Small intestine (tissue), 16 donors: ENCODE data around the gene MDK. TPM values are rescaled to one million over a fixed set of nuclear protein-coding genes. Genes with fewer than 3 reads are reported as not detected.
A peak's percentile ranks its signal among the peaks of the same experiment; 100 is the strongest.

Experiments
- DNase-seq, 2 donors: peaks; one replicate each; pipeline versions ENCODE4 v3.0.0 to v3.0.0-alpha.2; 2013
- FAIRE-seq: peaks from 2 replicates; lab custom pipeline; 2012; peaks lifted over from hg19 to GRCh38; lab: Jason Lieb, UNC
- H3K27ac ChIP-seq, 3 donors: one replicate each; pipeline ENCODE4 v1.5.1; 2013; ENCODE audit warnings: low read length in 2 of 3, mild to moderate bottlenecking in 2 of 3, control low read depth in 1 of 3, inconsistent platforms in 1 of 3, low read depth in 1 of 3, moderate library complexity in 1 of 3
- H3K27me3 ChIP-seq, 3 donors: one replicate each; pipeline ENCODE4 v1.6.1; 2013; ENCODE audit warnings: low read length in 3 of 3, inconsistent platforms in 1 of 3; ENCODE audit not compliant: control insufficient read depth in 3 of 3, insufficient read depth in 3 of 3
- H3K36me3 ChIP-seq, 3 donors: one replicate each; pipeline ENCODE4 v1.6.1; 2013; ENCODE audit warnings: low read length in 3 of 3, inconsistent platforms in 1 of 3, low read depth in 1 of 3, mild to moderate bottlenecking in 1 of 3, moderate library complexity in 1 of 3; ENCODE audit not compliant: control insufficient read depth in 3 of 3, insufficient read depth in 2 of 3
- H3K4me1 ChIP-seq, 3 donors: one replicate each; pipeline ENCODE4 v1.6.1; 2013; ENCODE audit warnings: low read length in 2 of 3, inconsistent platforms in 1 of 3, low read depth in 1 of 3, mild to moderate bottlenecking in 1 of 3, moderate library complexity in 1 of 3; ENCODE audit not compliant: control insufficient read depth in 3 of 3, insufficient read depth in 2 of 3
- H3K4me3 ChIP-seq, 3 donors: one replicate each; pipeline ENCODE4 v1.5.1; 2013; ENCODE audit warnings: low read length in 3 of 3, control low read depth in 1 of 3, inconsistent platforms in 1 of 3, low read depth in 1 of 3, mild to moderate bottlenecking in 1 of 3, moderate library complexity in 1 of 3
- H3K9me3 ChIP-seq, 2 donors: one replicate each; pipeline ENCODE4 v1.6.1; 2013; ENCODE audit warnings: low read depth in 1 of 2, low read length in 1 of 2; ENCODE audit not compliant: control insufficient read depth in 2 of 2, insufficient read depth in 1 of 2
- WGBS, 3 donors: extraction: QIAGEN DNeasy Blood & Tissue Kit; methylation state at CpG; one replicate each; pipeline ENCODE4 v1.1.7; 2013; 5-methylcytosine and 5-hydroxymethylcytosine counted together
- long read RNA-seq, 10 donors: transcript quantifications; one replicate each; lab custom pipeline, GENCODE V29; 2026
- polyA plus RNA-seq, 4 donors: library from polyadenylated mRNA; stranded (reverse) in 3 of 4; unstranded in 1 of 4; fragments of 200-250 nt in 3 of 4; fragments of 120-200 nt in 1 of 4; gene quantifications; one replicate each; pipeline versions ENCODE4 v1.2.1 to v1.2.3, GENCODE V29; 2013
- donor health status: healthy with polysubstance abuse.
- donor health status: control.
- donor health status: control.
- donor health status: Bipolar disorder and iron deficiency.
- donor health status: healthy.

MDK gene, protein sequence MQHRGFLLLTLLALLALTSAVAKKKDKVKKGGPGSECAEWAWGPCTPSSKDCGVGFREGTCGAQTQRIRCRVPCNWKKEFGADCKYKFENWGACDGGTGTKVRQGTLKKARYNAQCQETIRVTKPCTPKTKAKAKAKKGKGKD
- 100 to 1,000 TPM; 179 to 356 (median 226) TPM for polyA plus RNA-seq
- long read RNA-seq, donor 1, transcript MDK-205 (5 exons, 1,166 nt) = minor isoform, 18 of 191 reads
- long read RNA-seq, donor 1, transcript MDK-203 (5 exons, 828 nt) = major isoform, 89 of 191 reads
- long read RNA-seq, donor 1, transcript MDK-206 (4 exons, 1,026 nt) = minor isoform, 18 of 191 reads
- long read RNA-seq, donor 1, partial matches to known transcripts = 51 of 191 reads
- long read RNA-seq, donor 1, other reads (novel, unspliced or antisense) = 7 of 191 reads
- long read RNA-seq, donor 2, transcript MDK-203 (5 exons, 828 nt) = major isoform, 24 of 42 reads
- long read RNA-seq, donor 2, partial matches to known transcripts = 8 of 42 reads
- long read RNA-seq, donor 2, other reads (novel, unspliced or antisense) = 0 of 42 reads
- long read RNA-seq, donor 3, transcript MDK-203 (5 exons, 828 nt) = major isoform, 61 of 122 reads
- long read RNA-seq, donor 3, transcript MDK-205 (5 exons, 1,166 nt) = minor isoform, 8 of 122 reads
- long read RNA-seq, donor 3, transcript MDK-206 (4 exons, 1,026 nt) = minor isoform, 13 of 122 reads
- long read RNA-seq, donor 3, partial matches to known transcripts = 30 of 122 reads
- long read RNA-seq, donor 3, other reads (novel, unspliced or antisense) = 0 of 122 reads
- long read RNA-seq, donor 4, transcript MDK-203 (5 exons, 828 nt) = major isoform, 7 of 11 reads
- long read RNA-seq, donor 4, partial matches to known transcripts = 0 of 11 reads
- long read RNA-seq, donor 4, other reads (novel, unspliced or antisense) = 0 of 11 reads
- long read RNA-seq, donor 5, transcript MDK-203 (5 exons, 828 nt) = major isoform, 15 of 23 reads
- long read RNA-seq, donor 5, partial matches to known transcripts = 0 of 23 reads
- long read RNA-seq, donor 5, other reads (novel, unspliced or antisense) = 0 of 23 reads
- long read RNA-seq, donor 6, transcript MDK-203 (5 exons, 828 nt) = major isoform, 49 of 76 reads
- long read RNA-seq, donor 6, transcript MDK-206 (4 exons, 1,026 nt) = minor isoform, 7 of 76 reads
- long read RNA-seq, donor 6, partial matches to known transcripts = 18 of 76 reads
- long read RNA-seq, donor 6, other reads (novel, unspliced or antisense) = 0 of 76 reads
- long read RNA-seq, donor 7 = 0 reads
- long read RNA-seq, donor 8, transcript MDK-203 (5 exons, 828 nt) = major isoform, 22 of 27 reads
- long read RNA-seq, donor 8, partial matches to known transcripts = 0 of 27 reads
- long read RNA-seq, donor 8, other reads (novel, unspliced or antisense) = 0 of 27 reads
- long read RNA-seq, donor 9, transcript MDK-203 (5 exons, 828 nt) = major isoform, 13 of 20 reads
- long read RNA-seq, donor 9, partial matches to known transcripts = 0 of 20 reads
- long read RNA-seq, donor 9, other reads (novel, unspliced or antisense) = 0 of 20 reads
- long read RNA-seq, donor 10, transcript MDK-203 (5 exons, 828 nt) = major isoform, 112 of 273 reads
- long read RNA-seq, donor 10, transcript MDK-205 (5 exons, 1,166 nt) = minor isoform, 25 of 273 reads
- long read RNA-seq, donor 10, transcript MDK-206 (4 exons, 1,026 nt) = minor isoform, 48 of 273 reads
- long read RNA-seq, donor 10, transcript MDK-202 (5 exons, 951 nt) = minor isoform, 6 of 273 reads
- long read RNA-seq, donor 10, partial matches to known transcripts = 70 of 273 reads
- long read RNA-seq, donor 10, other reads (novel, unspliced or antisense) = 0 of 273 reads

GRCh38 chr11:46381048-46381818, at the start of gene MDK:
MDK (plus strand) TSS chr11:46381669; CDS start chr11:46382058, 389 bp downstream.
- 0 to 1% (median 1%) methylated on average over 36 to 96 of the region's 96 CpGs for WGBS, 3 donors
- FAIRE-seq = no peak
- no peaks in the 10 kb centered on the region for H3K9me3 ChIP-seq
- H3K36me3 ChIP-seq = peaks cover 3 to 45% (median 7%) of the 10 kb centered on the region in 3 donors
- peak within 1 kb of the TSS; percentile 58 to 79 (median 75) for H3K4me3 ChIP-seq
- H3K27me3 ChIP-seq = peaks cover 0 to 2% (median 0%) of the 10 kb centered on the region in 3 donors
- H3K4me1 ChIP-seq = peaks cover 0 to 24% (median 2%) of the 10 kb centered on the region in 3 donors
- peak within 1 kb of the TSS; percentile 78 to 97 (median 90) for H3K27ac ChIP-seq
- DNase-seq = peak in 1 of 2 donors; percentile 64

DNA sequence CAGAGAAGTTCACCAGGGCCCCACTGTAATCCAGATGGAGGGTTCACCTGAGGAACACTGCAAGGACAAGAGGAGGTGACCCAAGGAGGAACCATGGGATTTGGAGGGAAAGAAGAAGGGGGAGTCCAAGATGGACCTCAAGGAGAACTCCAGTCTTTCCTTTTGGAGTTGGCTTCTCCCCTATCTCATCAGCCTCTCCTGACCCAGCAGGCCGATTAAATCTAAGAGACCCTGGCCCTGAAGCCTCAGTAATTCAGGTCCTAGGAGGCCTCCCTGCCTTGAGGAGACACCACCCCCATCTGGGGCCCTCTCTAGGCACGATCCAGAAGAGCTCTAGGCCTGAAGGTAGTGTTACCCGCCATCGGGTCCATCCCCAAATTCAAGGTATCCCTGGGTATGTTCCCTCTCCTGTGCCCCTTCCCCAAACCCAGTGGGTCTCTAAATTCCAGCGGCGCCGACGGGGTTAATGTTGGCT, 49.3 kb upstream of the MDK start:
- Histone ChIP-seq H3K9me3 (no peaks in the 10 kb centered on the region), H3K27ac (no peak overlapping the region), H3K4me3 (peak overlapping the region in 1 of 3 donors; percentile 44), H3K27me3 (peaks cover 0 to 62% (median 30%) of the 10 kb centered on the region in 3 donors), H3K4me1 (peaks cover 0 to 5% (median 3%) of the 10 kb centered on the region in 3 donors), H3K36me3 (no peaks in the 10 kb centered on the region)
- no peak for DNase-seq
- FAIRE-seq = no peak
- 27 to 39% (median 28%) methylated on average over 8 of the region's 8 CpGs for WGBS, 3 donors

DNA sequence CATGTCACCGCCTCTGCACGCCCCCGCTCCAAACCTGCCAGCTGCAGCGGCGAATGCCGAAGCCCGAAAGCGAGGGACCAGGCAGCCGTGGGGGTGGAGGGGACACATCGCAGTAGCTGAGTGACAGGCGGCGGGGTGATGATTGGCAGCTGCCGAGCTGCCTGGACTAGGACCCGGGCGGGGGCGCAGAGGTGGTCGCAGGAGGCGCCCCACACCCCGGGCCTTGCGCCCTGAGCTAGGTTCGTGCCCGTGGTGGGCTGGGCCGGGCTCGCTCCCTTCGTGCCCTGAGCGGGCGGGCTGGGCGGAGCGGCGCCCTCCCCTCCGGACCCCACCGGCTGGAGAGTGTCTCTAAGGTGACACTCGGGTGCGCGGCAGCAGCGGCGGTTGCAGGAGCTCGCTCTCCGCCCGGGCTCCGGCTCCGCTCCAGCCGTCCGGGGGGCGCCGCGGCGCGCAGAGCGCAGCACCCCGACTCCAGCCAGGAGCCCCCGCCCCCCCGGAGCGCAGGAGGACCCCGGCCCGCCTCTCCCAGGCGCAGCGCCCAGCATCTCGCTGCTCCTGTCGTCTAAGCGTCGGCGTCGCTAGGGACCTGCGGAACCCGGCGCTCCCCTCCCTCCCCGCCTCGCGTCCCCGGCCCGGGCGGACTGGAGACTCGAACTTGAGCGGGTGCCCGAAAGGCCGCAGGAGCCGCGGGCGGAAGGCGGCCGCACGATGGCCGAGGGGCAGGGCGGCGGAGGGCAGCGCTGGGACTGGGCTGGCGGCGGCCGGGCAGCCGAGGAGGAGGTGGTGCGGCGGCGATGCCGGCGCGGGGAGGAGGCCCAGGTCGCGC, 48.7 kb upstream of the MDK start:
- Histone ChIP-seq H3K36me3 (no peaks in the 10 kb centered on the region), H3K27ac (no peak overlapping the region), H3K4me3 (peak overlapping the region in 2 of 3 donors; percentile 26 to 44), H3K9me3 (no peaks in the 10 kb centered on the region), H3K27me3 (peaks cover 0 to 59% (median 30%) of the 10 kb centered on the region in 3 donors), H3K4me1 (peaks cover 0 to 5% (median 3%) of the 10 kb centered on the region in 3 donors)
- DNase-seq (peak in 1 of 2 donors; percentile 49), FAIRE-seq (no peak)
- 1 to 3% (median 2%) methylated on average over 52 to 99 of the region's 99 CpGs for WGBS, 3 donors

DNA sequence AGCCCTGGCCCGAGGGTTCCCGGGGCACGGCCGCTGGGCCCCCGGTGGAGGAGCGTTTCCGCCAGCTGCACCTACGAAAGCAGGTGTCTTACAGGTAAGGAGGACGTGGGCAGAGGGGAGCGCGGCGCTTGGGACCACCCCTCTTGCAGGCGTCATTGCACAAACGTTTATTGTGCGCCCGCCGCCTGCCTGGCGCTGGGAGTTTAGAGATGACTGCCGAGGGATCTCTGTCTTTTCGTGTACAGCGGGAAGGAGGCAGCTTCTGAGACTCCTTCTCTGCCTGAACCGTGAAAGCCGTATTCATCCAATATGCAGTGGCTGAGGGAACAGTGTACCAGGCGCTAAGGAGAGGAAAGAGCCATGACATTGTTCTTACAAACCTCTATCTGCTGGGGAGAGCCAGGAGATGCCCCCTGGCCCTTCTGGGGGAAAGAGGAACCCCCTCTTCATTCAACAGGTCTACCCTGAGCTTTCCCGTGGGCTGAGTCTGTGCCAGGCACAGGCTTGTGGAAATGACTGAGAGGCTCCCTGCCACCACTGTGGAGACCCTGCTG, 48.0 kb upstream of the MDK start:
- WGBS, 3 donors = 7 to 11% (median 9%) methylated on average over 22 to 25 of the region's 25 CpGs
- no peak for FAIRE-seq
- peaks cover 0 to 57% (median 30%) of the 10 kb centered on the region in 3 donors for H3K27me3 ChIP-seq
- peaks cover 0 to 5% (median 5%) of the 10 kb centered on the region in 3 donors for H3K4me1 ChIP-seq
- peak overlapping the region in 2 of 3 donors; percentile 26 to 44 for H3K4me3 ChIP-seq
- H3K27ac ChIP-seq = no peak overlapping the region
- no peaks in the 10 kb centered on the region for H3K36me3 ChIP-seq
- H3K9me3 ChIP-seq = no peaks in the 10 kb centered on the region
- DNase-seq = no peak

DNA sequence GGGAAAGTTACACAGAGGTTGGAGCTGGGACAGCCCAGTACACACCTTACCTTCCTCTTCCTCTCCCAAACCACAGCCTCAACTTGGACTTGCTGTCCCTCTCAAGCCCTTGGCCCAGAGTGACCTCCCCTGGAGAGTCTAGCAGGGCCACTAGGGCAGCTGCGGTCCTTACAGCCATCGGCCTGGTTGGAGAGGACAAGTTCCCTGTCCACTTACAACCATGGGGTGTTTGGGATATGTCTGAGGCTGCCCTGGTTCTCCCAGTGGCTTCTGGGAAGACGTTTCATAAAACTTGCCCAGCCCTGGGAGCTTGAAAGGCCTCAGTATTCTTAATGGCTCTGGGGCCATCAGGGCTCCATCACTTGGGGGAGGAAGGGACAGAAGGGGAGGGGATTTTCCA, 47.3 kb upstream of the MDK start:
- Histone ChIP-seq H3K9me3 (no peaks in the 10 kb centered on the region), H3K36me3 (no peaks in the 10 kb centered on the region), H3K27me3 (peaks cover 0 to 58% (median 30%) of the 10 kb centered on the region in 3 donors), H3K27ac (no peak overlapping the region), H3K4me3 (no peak overlapping the region), H3K4me1 (peaks cover 0 to 12% (median 5%) of the 10 kb centered on the region in 3 donors)
- 90 to 93% (median 90%) methylated on average over 3 of the region's 3 CpGs for WGBS, 3 donors
- FAIRE-seq (no peak), DNase-seq (no peak)

DNA sequence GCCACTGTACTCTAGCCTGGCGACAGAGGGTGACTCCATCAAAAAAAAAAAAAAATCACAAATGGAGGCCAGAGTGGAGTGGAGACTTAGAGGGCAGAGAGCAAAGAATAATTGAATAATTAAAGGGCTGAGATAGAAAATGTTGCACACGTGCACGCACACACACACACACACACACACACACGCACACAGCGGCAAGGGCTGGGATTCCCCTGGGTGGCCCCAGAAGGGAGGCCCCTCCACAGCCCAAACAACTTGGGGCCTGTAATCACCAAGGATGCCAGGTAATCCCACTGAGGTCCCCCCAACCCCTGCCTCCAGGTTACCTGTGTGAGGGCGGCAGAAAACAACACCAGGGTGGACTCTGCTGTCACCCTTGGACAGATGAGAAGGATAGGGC, 46.2 kb upstream of the MDK start:
- H3K36me3 ChIP-seq = no peaks in the 10 kb centered on the region
- FAIRE-seq (no peak), DNase-seq (no peak)
- H3K4me3 ChIP-seq = no peak overlapping the region
- peaks cover 0 to 23% (median 5%) of the 10 kb centered on the region in 3 donors for H3K4me1 ChIP-seq
- H3K9me3 ChIP-seq = no peaks in the 10 kb centered on the region
- WGBS, 3 donors = 72 to 95% (median 83%) methylated on average over 6 of the region's 6 CpGs
- H3K27me3 ChIP-seq = peaks cover 0 to 48% (median 28%) of the 10 kb centered on the region in 3 donors
- no peak overlapping the region for H3K27ac ChIP-seq
